MG63 (cell line): ENCODE measurements around the gene USP12. TPM values are rescaled to one million over a fixed set of nuclear protein-coding genes. Genes with fewer than 3 reads are reported as not detected.
"Not testable (repeated sequence)": the region's sequence is repeated elsewhere in the genome, so short reads cannot be mapped to it uniquely, and the experiment has no call there.

Experiments used
- DNase-seq: peaks from one replicate; pipeline ENCODE4 v3.0.0-alpha.2; 2020
- H3K27me3 ChIP-seq: fragments of 250-450 bp; sonication (Bioruptor Pico); 2 replicates; pipeline ENCODE4 v1.5.1; 2020; ENCODE audit warnings: mild to moderate bottlenecking, moderate library complexity
- H3K36me3 ChIP-seq: fragments of 250-450 bp; sonication (Bioruptor Pico); 2 replicates; pipeline ENCODE4 v1.5.1; 2020; ENCODE audit warnings: mild to moderate bottlenecking, moderate library complexity
- H3K4me3 ChIP-seq: fragments of 250-450 bp; sonication (Bioruptor Pico); 2 replicates; pipeline ENCODE4 v1.5.1; 2020; ENCODE audit warnings: mild to moderate bottlenecking, moderate library complexity
- H3K9me3 ChIP-seq: fragments of 250-450 bp; sonication (Bioruptor Pico); 2 replicates; pipeline ENCODE4 v1.5.1; 2020; ENCODE audit warnings: mild to moderate bottlenecking, moderate library complexity
- total RNA-seq: library from RNA; depleted of rRNA; stranded (reverse); fragments of >200 nt; shearing (Covaris generic); gene quantifications from 2 replicates; pipeline ENCODE4 v1.2.3, GENCODE V29; 2014; ENCODE audit warnings: low replicate concordance

USP12 gene
- total RNA-seq, 1 experiment from 2014 or later: 15.1 TPM

DNA sequence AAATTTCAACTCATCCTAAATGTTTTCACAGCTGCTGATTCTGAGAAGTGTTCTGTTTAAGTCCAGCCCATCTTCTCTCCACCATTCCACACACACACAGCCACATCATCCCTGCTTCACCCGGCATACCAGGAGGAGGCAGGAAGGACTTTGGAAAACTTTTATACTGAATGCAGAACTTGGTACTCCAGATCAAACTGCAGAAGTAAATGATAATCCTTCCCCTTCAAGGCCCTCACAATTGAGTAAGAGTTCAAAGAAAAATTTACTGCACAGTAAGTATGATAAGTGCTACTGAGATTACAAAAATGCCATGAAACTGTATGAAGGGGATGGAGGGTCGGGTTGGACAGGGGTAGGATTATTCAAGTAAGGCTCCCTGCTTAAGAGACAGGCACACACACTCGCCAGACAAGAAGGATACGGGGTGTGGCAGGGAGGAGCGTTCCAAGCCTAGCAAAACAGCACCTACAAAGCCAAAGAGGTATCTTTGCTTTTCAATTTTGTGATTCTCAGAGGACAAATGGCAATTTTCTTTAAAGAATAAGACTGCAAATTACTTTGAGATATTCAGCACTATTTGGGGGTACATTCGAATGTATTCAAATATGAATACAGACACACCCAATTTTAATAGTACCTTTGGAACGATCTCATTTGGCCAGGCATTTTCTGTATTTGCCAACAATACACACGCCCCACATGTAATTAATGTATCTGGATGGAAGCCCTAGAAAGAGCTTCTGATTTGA is 2.5 kb downstream of the USP12 start:
- H3K9me3 ChIP-seq: no peaks in the 10 kb centered on the region
- H3K4me3 ChIP-seq: no peak overlapping the region
- H3K27me3 ChIP-seq: no peaks in the 10 kb centered on the region
- peaks cover 5% of the 10 kb centered on the region; the same call in 1 of the 2 replicates for H3K36me3 ChIP-seq
- no peak for DNase-seq

DNA sequence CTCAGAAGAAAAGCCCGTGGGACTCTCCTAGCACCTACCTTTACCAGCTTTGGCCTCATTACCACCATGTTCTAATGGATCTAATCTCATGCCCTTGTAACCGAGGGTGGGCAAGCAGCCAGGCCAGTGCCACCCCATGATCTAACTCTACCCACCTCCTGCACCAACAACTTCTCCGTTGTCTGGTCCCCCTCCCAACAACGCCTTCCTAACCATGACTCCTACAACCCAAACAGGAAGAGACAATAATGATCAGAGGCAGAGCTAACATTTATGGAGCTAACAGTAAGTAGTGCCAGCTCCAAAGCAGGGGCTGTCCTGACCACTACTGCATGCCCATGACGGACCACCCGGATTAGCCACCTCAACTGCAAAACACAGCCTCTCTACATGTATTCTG is 3.5 kb downstream of the USP12 start:
- Histone ChIP-seq H3K27me3 (no peaks in the 10 kb centered on the region), H3K36me3 (peaks cover 5% of the 10 kb centered on the region; the same call in 1 of the 2 replicates), H3K9me3 (no peaks in the 10 kb centered on the region), H3K4me3 (no peak overlapping the region)
- DNase-seq: no peak

DNA sequence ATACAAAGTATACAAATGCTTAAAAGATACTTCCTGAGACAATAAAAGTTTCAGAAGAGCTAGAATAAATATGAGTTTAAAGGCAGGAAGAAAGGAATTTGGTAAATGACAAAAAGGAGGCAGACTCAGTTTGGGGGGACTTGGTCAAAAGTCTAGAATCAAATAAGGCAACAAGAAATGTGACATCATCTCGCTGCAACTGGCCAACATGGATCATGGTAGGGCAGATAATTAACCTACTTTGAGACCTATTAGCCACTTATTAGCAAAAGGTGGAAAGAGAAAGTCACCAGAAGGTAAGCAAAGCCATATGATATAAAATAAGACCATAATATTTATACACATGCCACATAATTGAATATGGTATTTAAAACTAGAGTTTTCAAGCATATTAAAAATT is 5.3 kb downstream of the USP12 start:
- Histone ChIP-seq H3K9me3 (no peaks in the 10 kb centered on the region), H3K27me3 (no peaks in the 10 kb centered on the region), H3K36me3 (peaks cover 5% of the 10 kb centered on the region; the same call in 1 of the 2 replicates), H3K4me3 (no peak overlapping the region)
- no peak for DNase-seq

DNA sequence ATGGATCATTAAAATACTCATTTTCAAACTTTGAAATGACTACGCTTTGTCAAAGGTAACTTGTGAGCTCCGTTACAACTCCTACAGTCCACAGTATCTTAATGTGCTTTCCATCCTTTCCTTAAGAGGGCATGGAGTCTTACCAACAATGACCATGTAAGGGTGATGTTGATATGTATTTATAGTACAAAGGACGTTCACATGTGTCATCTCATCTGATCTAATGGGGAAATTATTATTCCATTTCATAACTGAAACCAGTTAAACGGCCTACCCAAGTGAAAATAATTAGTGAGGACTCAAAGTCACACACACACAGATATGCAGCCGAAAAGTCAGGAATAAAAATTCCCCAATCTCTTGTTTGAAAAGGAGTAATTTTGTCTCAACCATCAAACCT is 9.6 kb downstream of the USP12 start:
- no peak overlapping the region for H3K4me3 ChIP-seq
- H3K27me3 ChIP-seq: no peaks in the 10 kb centered on the region
- no peak for DNase-seq
- H3K9me3 ChIP-seq: 0 out of 2 replicates have a peak, but pooled peaks cover 2% of the 10 kb centered on the region
- peaks cover 6% of the 10 kb centered on the region for H3K36me3 ChIP-seq

DNA sequence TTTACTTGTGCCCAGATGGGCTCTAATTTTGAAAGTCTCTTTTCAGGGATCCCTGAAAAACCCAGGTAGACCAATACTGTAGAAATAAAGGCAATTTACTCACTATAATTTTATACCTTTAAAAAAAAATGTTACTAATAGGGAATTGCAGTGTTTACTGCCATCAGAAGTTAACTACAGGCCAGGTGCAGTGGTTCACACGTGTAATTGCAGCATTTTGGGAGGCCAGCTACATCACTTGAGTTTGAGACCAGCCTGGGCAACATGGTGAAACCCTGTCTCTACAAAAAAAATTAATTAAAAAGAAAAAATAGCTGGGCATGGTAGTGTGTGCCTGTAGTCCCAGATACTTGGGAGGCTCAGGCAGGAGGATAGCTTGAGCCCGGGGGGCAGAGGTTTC is 10.2 kb downstream of the USP12 start:
- peaks cover 6% of the 10 kb centered on the region for H3K36me3 ChIP-seq
- no peaks in the 10 kb centered on the region for H3K27me3 ChIP-seq
- no peak for DNase-seq
- H3K9me3 ChIP-seq: 0 out of 2 replicates have a peak, but pooled peaks cover 2% of the 10 kb centered on the region
- no peak overlapping the region for H3K4me3 ChIP-seq

DNA sequence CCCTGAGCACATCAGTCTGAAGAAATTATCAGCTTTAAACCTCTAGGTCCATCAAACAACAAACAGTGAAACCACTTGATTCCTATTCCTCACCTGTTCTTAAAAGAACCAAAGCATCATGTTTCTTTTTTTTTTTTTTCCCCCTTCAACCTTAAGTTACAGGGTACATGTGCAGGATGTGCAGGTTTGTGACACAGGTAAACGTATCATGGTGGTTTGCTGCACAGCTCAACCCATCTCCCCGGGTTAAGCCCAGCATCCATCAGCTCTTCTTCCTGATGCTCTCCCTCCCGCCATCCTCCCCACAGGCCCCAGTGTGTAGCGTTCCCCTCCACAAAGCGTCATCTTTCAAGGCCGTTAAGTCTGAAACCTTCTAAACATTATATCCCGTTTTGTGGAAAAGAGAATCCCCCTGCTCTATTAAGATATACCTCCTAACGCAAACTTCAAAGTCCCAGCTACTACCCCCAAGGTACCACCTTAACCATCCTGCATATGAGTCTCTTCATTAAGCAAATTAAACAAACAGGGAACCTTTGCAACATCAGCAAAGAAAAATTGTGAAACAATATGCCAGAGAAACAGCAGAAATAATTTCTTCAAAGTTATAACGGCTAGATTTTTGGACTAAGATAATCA is 10.8 kb downstream of the USP12 start:
- H3K27me3 ChIP-seq: no peaks in the 10 kb centered on the region
- no peak overlapping the region for H3K4me3 ChIP-seq
- DNase-seq: no peak
- H3K9me3 ChIP-seq: 0 out of 2 replicates have a peak, but pooled peaks cover 2% of the 10 kb centered on the region
- peaks cover 6% of the 10 kb centered on the region for H3K36me3 ChIP-seq

DNA sequence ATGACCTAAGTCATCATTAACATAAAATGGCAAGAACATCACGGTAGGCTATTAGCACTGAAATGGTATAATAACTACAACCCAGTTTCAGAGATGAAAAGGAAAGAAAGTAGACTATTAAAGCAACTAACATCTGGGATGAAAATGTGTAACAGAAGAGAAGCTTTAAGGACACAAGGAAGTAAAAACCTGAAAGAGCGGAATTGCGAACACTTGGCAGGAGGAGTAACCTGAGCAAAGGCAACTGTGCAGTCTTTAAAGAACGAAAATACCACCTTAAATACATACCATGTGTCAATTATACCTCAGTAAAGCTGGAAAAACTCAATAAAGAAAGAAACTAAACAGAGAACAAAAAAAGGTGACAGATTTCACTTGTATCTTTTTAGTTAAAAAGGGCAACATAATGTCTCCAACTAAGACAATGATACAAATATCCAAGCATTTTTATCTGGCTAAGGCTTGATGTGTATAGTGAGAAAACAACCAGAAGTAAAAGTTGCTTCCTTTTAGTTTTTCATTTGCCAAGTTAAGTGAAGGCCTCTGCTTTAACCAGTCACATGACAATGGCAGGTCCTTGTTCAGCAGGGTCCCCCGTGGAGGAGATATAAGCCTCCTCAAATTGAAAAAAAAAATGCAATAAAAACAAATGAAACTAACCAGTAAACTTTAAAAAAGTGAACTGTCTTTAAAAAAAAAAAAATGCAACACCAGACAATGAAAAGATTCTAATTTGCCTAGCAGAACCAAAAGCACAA is 11.6 kb downstream of the USP12 start:
- H3K27me3 ChIP-seq: no peaks in the 10 kb centered on the region
- peaks cover 6% of the 10 kb centered on the region for H3K36me3 ChIP-seq
- 0 out of 2 replicates have a peak, but pooled peaks cover 2% of the 10 kb centered on the region for H3K9me3 ChIP-seq
- H3K4me3 ChIP-seq: no peak overlapping the region
- DNase-seq: no peak

DNA sequence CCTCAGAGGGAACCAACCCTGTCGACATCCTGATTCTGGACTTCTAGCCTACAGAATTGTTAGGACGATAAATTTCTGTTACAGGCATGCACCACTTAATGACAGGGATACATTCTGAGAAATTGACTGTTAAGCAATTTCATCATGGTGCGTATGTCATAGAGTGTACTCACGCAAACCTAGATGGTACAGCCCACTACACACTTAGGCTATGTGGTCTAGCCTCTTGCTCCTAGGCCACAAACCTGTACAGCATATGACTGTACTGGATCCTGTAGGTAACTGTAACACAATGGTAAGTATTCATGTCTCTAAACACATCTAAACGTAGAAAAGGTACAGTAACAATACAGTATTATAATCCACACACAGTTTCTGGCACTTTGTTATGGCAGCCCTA is 13.3 kb downstream of the USP12 start:
- Histone ChIP-seq H3K4me3 (no peak overlapping the region), H3K9me3 (0 out of 2 replicates have a peak, but pooled peaks cover 2% of the 10 kb centered on the region), H3K27me3 (no peaks in the 10 kb centered on the region), H3K36me3 (peaks cover 6% of the 10 kb centered on the region)
- no peak for DNase-seq

DNA sequence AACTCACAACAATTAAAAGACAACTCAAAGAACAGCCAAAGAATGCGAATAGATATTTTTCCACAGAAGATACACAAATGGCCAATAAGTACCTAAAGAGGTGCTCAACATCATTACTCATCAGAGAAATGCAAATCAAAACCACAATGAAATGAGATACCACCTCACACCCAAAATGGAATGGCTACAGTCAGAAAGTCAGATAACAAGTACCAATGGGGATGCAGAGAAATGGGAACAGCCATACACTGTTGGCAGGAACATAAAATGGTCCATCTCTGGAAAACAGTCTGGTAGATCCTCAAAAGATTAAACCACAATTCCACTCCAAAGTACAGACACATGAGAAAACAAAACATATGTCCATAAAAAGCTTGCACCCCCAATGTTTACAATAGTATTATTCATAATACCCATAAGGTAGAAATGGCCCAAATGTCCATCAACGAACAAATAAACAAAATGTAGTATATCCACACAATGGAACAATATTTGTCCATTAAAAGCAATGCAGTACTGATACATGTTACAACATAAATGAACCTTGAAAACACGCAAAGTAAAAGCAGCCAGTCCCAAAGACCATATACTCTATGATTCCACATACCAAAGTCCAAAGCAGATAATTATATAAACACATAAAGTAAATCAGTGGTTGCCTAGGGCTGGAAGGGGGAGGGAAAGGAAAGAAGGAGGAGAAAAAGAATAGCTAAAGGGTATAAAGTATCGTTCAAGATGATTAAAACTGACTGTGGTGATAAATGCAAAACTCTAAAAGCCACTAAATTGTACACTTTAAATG is 19.6 kb downstream of the USP12 start:
- no peaks in the 10 kb centered on the region for H3K9me3 ChIP-seq
- DNase-seq: no peak
- H3K27me3 ChIP-seq: no peaks in the 10 kb centered on the region
- H3K4me3 ChIP-seq: no peak overlapping the region
- peaks cover 3% of the 10 kb centered on the region; the same call in 1 of the 2 replicates for H3K36me3 ChIP-seq

DNA sequence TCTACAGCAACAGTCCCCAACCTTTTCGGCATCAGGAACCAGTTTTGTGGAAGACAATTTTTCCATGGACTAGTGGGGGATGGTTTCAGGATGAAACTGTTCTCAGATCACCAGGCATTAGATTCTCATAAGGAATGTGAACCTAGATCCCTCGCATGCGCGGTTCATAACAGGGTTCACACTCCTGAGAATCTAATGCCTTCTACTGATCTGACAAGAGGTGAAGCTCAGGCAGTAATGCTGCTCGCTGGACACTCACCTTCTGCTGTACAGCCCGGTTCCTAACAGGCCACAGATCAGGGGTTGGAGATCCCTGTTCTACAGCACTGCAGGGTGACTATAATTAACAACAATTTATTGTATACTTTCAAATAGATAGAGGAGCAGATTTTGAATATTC is 21.9 kb downstream of the USP12 start:
- DNase-seq: no peak
- Histone ChIP-seq H3K27me3 (no peaks in the 10 kb centered on the region), H3K4me3 (no peak overlapping the region), H3K9me3 (no peaks in the 10 kb centered on the region), H3K36me3 (peaks cover 3% of the 10 kb centered on the region; the same call in 1 of the 2 replicates)

DNA sequence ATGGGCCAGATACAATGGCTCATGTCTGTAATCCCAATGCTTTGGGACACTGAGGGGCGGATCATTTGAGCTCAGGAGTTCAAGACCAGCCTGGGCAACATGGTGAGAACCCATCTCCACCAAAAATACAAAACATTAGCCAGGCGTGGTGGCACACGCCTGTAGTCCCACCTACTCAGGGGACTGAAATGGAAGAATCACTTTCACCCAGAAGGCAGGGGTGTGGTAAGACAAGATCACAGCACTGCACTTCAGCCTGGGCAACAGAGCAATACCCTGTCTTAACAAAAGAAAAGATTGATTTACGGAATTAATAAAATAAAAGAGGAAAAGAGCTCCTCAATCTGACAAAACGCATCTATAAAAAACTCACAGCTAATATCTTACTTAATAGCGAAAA is 22.7 kb downstream of the USP12 start:
- H3K27me3 ChIP-seq: no peaks in the 10 kb centered on the region
- H3K36me3 ChIP-seq: peaks cover 3% of the 10 kb centered on the region; the same call in 1 of the 2 replicates
- H3K9me3 ChIP-seq: no peaks in the 10 kb centered on the region
- no peak overlapping the region for H3K4me3 ChIP-seq
- no peak for DNase-seq

DNA sequence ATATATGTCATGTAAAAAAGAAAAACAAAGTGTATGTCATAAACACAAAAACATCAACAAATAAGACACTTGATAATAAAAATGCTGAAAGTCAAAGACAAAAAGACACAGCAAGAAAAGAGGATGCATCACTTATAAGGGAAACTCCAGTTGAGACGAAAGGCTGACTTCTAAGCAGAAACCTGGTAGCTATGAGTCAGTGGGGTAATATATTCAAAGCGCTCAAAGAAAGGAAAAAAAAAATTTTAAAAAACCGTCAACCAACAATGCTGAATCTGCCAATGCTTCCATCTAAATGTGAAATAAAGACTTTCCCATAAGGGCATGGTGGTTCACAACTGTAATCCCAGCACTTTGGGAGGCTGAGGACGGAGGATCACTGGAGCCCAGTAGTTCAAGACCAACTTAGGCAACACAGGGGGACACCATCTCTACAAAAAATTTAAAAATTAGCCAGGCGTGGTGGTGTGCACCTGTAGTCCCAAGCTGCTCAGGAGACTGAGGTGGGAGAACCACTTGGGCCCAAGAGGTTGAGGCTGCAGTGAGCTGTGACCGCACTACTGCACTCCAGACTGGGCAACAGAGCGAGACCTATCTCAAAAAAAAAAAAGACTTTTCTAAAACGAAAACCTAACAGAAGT is 24.0 kb downstream of the USP12 start:
- Histone ChIP-seq H3K9me3 (peaks cover 5% of the 10 kb centered on the region; the same call in 1 of the 2 replicates), H3K36me3 (peaks cover 3% of the 10 kb centered on the region), H3K27me3 (no peaks in the 10 kb centered on the region), H3K4me3 (no peak overlapping the region)
- DNase-seq: no peak

DNA sequence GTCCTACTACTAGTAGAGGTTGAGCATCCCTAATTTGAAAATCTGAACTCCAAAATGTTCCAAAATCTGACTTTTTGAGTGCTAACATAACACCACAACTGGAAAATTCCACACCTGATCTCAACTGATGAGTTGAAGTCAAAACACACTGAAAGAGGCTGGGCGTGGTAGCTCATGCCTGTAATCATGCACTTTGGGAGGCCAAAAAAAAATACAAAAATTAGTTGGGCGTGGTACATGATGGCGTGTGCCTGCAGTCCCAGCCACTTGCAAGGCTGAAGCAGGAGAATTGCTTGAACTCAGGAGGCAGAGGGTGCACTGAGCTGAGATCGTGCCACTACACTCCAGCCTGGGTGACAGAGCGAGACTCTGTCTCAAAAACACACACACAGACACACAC is 29.9 kb downstream of the USP12 start:
- no peaks in the 10 kb centered on the region for H3K27me3 ChIP-seq
- peaks cover 14% of the 10 kb centered on the region for H3K36me3 ChIP-seq
- peaks cover 19% of the 10 kb centered on the region for H3K9me3 ChIP-seq
- no peak for DNase-seq
- H3K4me3 ChIP-seq: no peak overlapping the region

DNA sequence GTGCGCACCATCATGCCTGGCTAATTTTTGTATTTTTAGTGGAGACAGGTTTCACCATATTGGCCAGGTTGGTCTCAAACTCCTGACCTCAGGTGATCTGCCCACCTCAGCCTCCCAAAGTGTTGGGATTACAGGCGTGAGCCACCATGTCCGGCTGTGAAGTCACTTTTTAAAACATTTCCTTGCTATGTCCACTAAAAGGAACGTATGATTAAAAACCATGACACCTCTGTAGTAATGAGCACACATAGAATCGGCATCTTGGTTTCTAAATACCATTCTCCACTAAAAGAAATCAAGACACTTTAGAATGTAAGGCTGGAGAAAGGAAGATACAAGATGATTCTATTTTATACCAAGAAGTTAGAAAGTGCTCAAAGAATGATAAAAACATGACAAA is 30.5 kb downstream of the USP12 start:
- not testable (repeated sequence) for H3K4me3 ChIP-seq, H3K27me3 ChIP-seq, DNase-seq
- peaks cover 14% of the 10 kb centered on the region for H3K36me3 ChIP-seq
- peaks cover 19% of the 10 kb centered on the region for H3K9me3 ChIP-seq

DNA sequence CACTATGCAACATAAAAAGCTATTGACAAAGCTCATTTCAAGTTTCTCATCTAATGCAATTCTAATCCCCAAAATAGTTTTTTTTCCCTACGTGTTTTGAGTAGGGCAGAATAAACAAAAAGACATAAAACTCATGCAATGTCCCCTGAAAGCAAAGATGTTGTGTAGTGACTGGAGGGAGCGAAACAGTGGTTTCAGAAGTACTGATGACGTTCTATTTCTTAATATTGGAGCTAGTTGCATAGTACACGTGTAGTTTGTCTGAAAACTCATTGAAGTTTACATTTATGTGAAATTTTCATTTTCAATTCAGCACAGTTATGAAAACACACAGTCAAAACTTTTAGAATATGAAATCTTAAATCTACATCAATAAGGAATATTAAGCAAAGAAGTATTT is 31.6 kb downstream of the USP12 start:
- Histone ChIP-seq H3K27me3 (no peaks in the 10 kb centered on the region), H3K9me3 (peaks cover 19% of the 10 kb centered on the region), H3K36me3 (peaks cover 14% of the 10 kb centered on the region), H3K4me3 (no peak overlapping the region)
- no peak for DNase-seq

DNA sequence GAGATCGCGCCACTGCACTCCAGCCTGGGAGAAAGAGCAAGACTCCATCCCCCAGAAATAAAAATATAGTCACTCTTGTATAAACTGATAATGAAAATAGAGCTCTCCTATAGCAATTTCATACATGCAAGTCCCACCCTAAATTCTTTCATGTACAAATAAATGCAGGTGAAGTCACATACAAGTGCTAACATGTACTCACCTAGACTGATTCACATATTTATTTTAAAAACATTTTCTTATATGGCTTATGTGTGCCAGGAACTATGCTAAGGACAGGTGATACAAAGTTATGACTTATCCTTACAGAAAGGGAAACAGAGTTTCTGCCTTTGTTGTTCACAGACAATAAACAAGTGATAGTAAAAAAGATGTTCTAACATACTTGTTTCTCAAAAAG is 32.0 kb downstream of the USP12 start:
- H3K36me3 ChIP-seq: peaks cover 14% of the 10 kb centered on the region
- H3K4me3 ChIP-seq: no peak overlapping the region
- no peaks in the 10 kb centered on the region for H3K27me3 ChIP-seq
- no peak for DNase-seq
- peaks cover 19% of the 10 kb centered on the region for H3K9me3 ChIP-seq
